ENCODE results near the gene NUP62.
A peak's percentile ranks its signal among the peaks of the same experiment; 100 is the strongest.

NUP62 gene

DNA sequence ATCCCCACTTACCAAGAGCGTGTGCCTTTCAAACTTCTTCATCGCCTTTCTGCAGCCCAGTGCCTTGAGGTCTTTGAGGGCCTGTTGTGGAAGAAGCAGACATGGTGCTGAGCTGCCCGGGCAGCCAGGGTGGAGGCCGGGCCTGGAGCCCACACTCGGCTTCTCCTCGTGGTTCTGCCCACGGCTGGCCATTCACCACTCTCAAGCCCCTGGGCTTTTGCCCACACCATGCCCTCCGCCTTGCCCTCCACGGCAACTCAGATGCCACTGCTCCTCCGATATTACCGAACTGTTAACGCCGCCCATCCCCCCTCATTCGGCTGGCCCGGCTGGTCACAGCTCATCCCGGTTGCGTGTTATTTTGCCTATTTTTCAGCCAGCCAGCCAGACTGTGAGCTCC is 37.9 kb downstream of the NUP62 start:
- no peak for DNase-seq (ENCODE audit: extremely low read depth, low read depth)
- TF ChIP-seq, protein P1, sequence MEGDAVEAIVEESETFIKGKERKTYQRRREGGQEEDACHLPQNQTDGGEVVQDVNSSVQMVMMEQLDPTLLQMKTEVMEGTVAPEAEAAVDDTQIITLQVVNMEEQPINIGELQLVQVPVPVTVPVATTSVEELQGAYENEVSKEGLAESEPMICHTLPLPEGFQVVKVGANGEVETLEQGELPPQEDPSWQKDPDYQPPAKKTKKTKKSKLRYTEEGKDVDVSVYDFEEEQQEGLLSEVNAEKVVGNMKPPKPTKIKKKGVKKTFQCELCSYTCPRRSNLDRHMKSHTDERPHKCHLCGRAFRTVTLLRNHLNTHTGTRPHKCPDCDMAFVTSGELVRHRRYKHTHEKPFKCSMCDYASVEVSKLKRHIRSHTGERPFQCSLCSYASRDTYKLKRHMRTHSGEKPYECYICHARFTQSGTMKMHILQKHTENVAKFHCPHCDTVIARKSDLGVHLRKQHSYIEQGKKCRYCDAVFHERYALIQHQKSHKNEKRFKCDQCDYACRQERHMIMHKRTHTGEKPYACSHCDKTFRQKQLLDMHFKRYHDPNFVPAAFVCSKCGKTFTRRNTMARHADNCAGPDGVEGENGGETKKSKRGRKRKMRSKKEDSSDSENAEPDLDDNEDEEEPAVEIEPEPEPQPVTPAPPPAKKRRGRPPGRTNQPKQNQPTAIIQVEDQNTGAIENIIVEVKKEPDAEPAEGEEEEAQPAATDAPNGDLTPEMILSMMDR (IDR thresholded peaks at IDR 0.05; ENCODE audit: low read depth, low read length) = no peak

DNA sequence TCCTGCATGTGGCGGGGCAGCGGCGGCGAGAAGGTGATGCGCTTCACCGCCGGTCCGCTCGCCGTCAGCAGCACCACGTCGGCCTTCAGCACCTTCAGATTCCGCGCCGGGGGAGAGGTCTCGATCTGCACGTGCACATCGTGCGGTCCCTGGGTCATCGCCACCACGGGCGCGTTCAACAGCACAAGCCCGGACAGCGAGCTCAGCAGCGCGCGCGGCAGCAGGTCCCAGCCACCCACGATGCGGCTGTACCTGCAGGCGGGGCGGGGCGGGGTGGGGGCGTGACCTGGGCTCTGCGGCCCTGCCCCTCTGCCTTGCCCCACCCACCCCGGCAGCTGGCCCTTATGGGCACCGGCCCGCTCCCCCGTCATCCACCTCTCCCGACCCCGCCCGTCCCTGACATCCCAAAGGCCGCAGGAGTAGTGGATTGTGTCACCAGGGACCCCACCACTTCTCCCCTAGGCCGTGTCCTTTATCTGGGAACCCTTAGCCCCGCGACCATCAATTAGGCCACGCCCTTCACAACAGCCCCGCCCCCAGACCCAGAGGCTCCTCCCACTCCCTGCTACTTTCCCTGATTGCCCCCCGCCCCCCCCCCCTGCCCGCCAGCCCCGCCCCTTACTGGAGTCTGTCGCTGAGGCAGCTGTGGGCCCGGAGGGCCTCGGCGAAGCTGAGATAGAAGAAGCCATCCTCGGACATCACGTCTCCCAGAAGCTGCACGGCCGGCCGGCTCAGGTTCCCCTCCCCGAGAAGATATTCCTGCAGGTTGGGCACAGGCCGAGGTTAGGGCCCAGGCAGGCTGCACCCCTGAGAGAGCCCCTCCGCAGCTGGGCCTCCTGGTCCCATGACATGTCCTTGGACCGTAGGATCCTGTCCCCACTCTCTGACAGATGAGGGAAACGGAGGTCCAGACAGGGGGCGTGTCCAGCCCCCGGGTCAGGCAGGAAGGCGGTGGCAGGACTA is 38.7 kb downstream of the NUP62 start:
- TF ChIP-seq, protein P1 (IDR thresholded peaks at IDR 0.05; ENCODE audit: low read depth, low read length) = no peak
- no peak for DNase-seq (ENCODE audit: extremely low read depth, low read depth)

DNA sequence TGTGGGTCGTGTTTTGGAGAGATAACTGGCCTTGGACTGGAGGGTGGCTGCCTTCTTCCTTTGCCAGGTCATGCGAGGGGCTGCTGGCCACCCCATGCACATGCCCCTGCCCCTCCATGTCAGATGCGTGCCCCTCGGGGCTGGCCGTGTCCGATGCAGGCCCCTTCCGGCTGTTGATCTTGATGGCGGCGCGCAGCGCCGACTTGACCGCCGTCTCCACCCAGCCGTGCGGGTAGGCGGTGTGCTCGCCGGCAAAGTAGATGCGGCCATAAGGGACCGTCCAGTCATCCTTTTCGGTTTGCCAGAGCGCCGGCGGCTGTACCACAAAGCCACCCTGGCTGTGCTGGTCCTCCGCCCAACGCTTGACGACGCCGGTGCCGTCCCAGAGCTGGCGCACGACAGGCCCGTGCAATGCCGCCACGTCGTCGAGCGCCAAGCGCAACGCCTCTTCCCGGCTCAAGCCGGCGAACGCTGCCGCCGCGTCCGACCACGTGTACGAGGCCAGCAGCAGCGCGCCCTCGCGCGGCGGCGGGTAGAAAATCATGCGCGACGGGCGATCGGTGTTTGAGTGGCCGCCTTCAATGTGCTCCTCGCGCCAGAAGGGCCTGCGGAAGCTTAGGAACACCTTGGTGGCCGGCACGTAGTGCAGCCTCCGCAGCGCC is 39.5 kb downstream of the NUP62 start:
- DNase-seq (ENCODE audit: extremely low read depth, low read depth) = no peak
- TF ChIP-seq, protein P1 (IDR thresholded peaks at IDR 0.05; ENCODE audit: low read depth, low read length) = peak; percentile 64

DNA sequence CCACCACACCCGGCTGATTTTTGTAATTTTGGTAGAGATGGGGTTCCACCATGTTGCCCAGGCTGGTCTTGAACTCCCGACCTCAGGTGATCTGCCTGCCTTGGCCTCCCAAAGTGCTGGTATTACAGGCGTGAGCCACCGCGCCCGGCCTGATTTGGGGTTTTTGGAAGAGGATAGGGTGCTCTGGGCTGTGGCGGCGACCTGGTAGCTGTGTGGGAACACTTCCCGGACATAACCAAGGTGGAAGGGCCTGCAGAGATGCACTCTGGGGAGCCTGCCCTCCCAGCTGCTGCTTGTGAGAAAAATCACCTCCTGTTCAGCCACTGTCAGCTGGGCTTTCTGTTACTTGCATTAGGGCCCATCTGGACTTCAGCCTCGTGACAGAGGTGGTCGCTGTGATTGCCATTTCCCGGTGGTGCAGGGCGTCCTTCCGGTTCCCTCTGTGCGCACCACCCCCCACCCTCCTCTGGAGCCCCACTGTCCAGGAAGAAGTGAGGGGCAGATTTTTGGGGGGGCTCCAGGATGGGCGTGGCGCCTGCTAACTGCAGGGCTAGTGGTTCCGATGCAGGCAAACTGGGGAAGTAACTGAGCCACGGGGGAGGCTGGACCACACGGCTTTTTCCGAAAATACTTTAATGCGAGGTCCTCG is 40.1 kb downstream of the NUP62 start:
- TF ChIP-seq, protein P1 (IDR thresholded peaks at IDR 0.05; ENCODE audit: low read depth, low read length) = no peak
- no peak for DNase-seq (ENCODE audit: extremely low read depth, low read depth)

DNA sequence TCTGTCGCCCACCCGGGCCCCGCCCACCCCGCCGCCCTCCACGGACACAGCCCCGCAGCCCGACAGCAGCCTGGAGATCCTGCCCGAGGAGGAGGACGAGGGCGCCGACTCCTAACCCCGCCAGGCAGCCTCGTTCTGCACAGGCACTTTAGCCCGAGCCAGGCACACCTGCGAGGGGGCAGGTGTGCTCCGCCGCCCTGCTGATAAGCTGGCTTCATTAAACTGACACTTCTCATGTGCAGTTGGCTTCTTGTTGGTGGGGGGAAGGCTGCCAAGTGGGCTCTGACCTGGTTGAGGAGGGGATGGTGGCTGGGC is 40.8 kb downstream of the NUP62 start:
- no peak for DNase-seq (ENCODE audit: extremely low read depth, low read depth)
- TF ChIP-seq, protein P1 (IDR thresholded peaks at IDR 0.05; ENCODE audit: low read depth, low read length) = no peak

DNA sequence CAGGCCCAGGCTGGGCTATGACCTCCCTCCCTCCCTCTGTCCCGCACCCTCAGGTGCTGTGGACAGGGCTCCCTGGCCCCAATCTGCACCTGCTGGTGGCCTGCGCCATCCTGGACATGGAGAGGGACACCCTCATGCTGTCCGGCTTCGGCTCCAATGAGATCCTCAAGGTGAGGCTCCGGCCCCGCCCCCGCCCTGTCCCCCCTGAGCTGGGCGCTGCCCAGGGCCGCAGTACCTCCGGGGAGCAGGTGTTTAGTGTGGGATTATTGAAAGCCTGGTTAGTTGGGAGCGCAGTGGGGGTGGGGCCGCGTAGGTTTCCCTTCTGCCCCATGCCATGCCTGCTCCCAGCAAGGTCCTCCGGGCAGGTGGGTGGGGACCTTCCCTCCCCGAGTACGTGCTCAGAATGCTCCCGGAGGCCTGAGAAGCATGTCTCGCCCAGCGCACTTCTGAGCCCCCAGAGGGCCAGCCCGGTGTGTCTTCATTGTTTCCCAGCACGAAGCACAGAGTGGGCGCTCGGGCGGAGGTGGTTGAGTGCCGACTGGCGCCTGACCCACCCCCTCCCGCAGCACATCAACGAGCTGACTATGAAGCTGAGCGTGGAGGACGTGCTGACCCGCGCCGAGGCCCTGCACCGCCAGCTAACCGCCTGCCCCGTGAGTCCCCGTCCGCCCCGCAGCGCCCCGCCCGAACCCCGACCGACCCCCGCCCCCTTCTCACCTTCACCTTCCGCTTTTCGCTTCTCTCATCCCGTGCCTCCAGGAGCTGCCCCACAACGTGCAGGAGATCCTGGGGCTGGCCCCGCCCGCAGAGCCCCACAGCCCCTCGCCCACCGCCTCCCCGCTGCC is 41.4 kb downstream of the NUP62 start:
- TF ChIP-seq, protein P1 (IDR thresholded peaks at IDR 0.05; ENCODE audit: low read depth, low read length) = no peak
- no peak for DNase-seq (ENCODE audit: extremely low read depth, low read depth)

All from AG09319 (cell line).